Activated T-helper 1 cell treated with Interleukin-2 at 50 U/mL for 16 hours (primary cell): ENCODE data around the gene ASB3.
A peak's percentile ranks its signal among the peaks of the same experiment; 100 is the strongest.
"Not testable (repeated sequence)": the region's sequence is repeated elsewhere in the genome, so short reads cannot be mapped to it uniquely, and the experiment has no call there.

Experiments
- DNase-seq: peaks from one replicate; pipeline ENCODE4 v3.0.0-alpha.2; 2020; ENCODE audit warnings: low read depth

ASB3 gene, protein sequence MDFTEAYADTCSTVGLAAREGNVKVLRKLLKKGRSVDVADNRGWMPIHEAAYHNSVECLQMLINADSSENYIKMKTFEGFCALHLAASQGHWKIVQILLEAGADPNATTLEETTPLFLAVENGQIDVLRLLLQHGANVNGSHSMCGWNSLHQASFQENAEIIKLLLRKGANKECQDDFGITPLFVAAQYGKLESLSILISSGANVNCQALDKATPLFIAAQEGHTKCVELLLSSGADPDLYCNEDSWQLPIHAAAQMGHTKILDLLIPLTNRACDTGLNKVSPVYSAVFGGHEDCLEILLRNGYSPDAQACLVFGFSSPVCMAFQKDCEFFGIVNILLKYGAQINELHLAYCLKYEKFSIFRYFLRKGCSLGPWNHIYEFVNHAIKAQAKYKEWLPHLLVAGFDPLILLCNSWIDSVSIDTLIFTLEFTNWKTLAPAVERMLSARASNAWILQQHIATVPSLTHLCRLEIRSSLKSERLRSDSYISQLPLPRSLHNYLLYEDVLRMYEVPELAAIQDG

GRCh38 chr2:53786705-53787613 lies at the start of gene ASB3, which contains the start of gene ERLEC1:
Gene ASB3 (minus strand): TSS chr2:53786953. CDS start chr2:53765572, 21,381 bp downstream.
Gene ERLEC1 (plus strand): TSS chr2:53787044. CDS start chr2:53787211, 167 bp downstream.
- DNase-seq: peak; percentile 77

DNA sequence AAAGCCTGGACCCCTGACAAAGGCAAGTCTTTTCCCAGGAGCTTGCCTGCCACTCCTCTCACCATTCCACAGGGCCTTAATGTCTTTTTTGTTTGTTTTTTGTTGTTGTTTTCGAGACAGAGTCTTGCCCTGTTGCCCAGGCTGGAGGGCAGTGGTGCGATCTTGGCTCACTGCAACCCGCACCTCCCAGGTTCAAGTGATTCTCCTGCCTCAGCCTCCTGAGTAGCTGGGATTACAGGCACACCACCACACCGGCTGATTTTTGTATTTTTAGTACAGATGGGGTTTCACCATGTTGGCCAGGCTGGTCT lies 43.2 kb upstream of the ASB3 start:
- DNase-seq: not testable (repeated sequence)

DNA sequence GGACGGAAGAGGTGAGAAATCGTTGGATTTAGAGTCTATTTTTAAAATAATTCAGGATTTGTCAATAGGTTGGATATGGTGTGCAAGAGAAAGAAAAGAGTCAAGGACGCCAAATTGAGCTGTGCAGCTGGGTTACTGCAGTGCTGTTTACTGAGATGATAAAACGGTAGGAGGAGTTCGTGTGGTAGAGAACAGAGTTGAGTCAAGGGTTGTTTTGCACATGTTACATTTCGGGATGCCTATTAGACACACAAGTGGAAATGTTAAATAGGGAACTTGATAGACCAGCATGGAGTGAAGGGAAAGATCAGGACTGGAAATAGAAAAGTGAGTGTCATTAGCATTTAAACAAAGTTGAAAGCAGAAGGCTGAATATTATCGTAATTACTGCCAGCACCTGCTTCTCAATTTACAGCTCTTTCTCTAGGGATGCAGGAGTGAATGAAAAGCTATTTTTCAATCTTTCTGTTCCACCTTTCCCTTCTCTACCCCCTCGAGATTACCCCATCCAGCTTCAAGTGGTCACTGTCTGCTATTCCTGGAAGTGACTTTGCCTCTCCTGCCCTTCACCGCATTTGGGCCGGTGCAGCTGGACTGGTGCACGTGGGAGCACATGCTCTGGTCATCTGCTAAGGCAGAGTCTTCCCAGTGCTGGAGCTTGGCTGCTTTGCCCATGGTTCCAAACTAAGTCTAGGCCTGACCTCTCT lies 42.7 kb upstream of the ASB3 start:
- no peak for DNase-seq

DNA sequence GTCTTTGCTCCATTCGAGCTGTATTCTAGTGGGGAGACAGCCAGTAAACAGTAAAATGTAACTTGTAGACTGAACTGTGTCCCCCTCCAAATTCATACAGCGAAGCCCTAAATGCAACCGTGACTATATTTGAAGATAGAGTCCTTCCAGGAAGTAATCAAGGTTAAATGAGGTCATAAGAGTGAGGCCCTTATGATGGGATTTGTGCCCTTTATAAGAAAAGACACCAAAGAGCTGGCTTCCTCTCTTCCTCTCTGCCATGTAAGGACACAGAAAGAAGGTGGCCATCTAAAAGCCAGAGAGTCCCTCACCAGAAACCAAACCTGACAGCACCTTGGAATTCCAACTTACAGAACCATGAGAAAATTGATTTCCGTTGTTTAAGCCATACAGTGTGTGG lies 41.6 kb upstream of the ASB3 start:
- DNase-seq: no peak

- DNase-seq: no peak
These were observed 40.8 kb upstream of the ASB3 start for GRCh38 chr2:53827398-53828175.

GRCh38 chr2:53826587-53827397 lies 40.0 kb upstream of the ASB3 start:
- DNase-seq: no peak

DNA sequence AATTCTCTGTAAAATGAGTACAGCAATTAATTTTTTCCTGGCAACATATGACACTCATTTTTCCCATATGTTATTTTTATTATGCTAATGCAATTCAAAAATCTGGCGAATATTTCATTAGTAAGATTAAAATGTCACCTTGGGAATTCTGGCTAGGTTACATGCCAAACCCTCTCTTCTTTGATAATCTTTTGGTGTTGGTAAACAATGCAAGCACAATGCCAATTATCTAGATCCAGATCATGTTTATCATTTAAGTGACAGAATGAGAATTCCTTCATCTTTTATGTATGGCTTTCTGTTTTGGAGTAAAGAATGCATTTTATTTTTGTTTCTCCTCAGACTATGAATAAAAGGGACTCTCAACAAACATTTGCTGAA lies 39.3 kb upstream of the ASB3 start:
- DNase-seq: no peak

- DNase-seq: not testable (repeated sequence)
These were observed 36.9 kb upstream of the ASB3 start for GRCh38 chr2:53823639-53824038.

- no peak for DNase-seq
These were observed 35.1 kb upstream of the ASB3 start for GRCh38 chr2:53821810-53822209.

GRCh38 chr2:53820711-53821110 lies 34.0 kb upstream of the ASB3 start:
- no peak for DNase-seq

DNA sequence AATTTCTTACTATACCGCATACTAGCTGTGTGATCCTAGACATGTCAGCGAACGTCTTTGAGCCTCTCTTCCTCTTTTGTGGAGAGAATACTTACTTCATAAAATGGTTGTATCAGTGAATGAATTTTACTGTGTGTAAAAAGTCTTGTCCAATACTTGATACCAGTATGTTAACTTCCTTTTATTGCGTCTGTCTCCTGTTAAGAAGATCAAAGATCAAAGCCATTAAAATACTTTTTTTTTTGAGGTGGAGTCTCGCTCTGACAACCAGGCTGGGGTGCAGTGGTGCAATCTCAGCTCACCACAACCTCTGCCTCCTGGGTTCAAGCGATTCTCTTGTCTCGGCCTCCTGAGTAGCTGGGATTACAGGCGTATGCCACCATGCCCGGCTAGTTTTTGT lies 33.3 kb upstream of the ASB3 start:
- DNase-seq: no peak

- DNase-seq: no peak
These were observed 32.9 kb upstream of the ASB3 start for GRCh38 chr2:53819634-53820033.

DNA sequence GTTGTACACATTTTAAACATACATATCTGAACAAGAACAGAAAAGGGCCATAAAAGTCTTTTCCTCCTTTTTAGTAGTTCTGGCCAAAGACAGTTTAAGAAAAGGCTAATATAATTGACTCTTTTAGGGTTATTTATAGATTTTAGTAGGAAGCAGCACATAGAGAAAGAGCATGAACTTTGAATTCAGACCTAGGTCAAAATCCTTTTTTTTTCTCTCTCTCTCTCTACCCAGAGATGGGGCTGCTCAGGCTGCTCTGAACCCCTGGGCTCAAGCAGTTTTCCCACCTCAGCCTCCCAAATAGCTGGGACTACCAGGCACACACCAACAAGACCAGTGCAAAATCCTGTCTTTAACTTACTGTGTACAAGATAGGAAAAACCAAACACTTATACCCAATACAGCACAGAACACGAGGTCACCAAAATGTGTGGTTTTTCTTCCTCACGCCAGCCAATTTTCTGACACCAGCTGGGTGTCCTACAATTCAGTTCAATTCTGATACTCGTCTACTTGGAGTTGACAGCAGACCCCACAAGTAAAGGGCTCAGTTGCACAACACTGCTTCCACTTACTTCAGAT lies 32.2 kb upstream of the ASB3 start:
- DNase-seq: no peak

- no peak for DNase-seq
These were observed 26.4 kb upstream of the ASB3 start for GRCh38 chr2:53813151-53813550.

- DNase-seq: no peak
These were observed 24.8 kb upstream of the ASB3 start for GRCh38 chr2:53811601-53812000.

GRCh38 chr2:53802617-53803151 lies 15.9 kb upstream of the ASB3 start:
- no peak for DNase-seq

GRCh38 chr2:53801547-53801946 lies 14.8 kb upstream of the ASB3 start:
- no peak for DNase-seq

- no peak for DNase-seq
These were observed 7.1 kb upstream of the ASB3 start for GRCh38 chr2:53793821-53794220.

GRCh38 chr2:53793261-53793660 lies 6.5 kb upstream of the ASB3 start:
- no peak for DNase-seq
